Activated naive CD4-positive, alpha-beta T cell treated with anti-CD3 and anti-CD28 coated beads, Interleukin-2, amount 50 U/mL, for 72 hours (primary cell): ENCODE measurements around the gene CEP112. TPM values are rescaled to one million over a fixed set of nuclear protein-coding genes. Genes with fewer than 3 reads are reported as not detected.

Experiments used
- ATAC-seq, 2 donors: fragments of 150-1000 bp; cut with Tn5 transposase; 2 replicates each; pipeline ENCODE4 v1.10.0; 2021; ENCODE audit warnings: mild to moderate bottlenecking in 2 of 2, moderate library complexity in 2 of 2
- DNase-seq, 2 donors: peaks; one replicate each; pipeline ENCODE4 v3.0.0; 2021 to 2022; ENCODE audit warnings: low spot score in 2 of 2
- H3K27ac Mint-ChIP-seq, 2 donors: one replicate each; pipeline ENCODE4 v1.8.0; 2022; ENCODE audit warnings: mild to moderate bottlenecking in 2 of 2, mixed read lengths in 2 of 2
- H3K36me3 Mint-ChIP-seq, 2 donors: one replicate each; pipeline ENCODE4 v1.8.0; 2022; ENCODE audit warnings: mixed read lengths in 2 of 2
- H3K9me3 Mint-ChIP-seq, 2 donors: one replicate each; pipeline ENCODE4 v1.8.0; 2022; ENCODE audit warnings: mixed read lengths in 2 of 2
- total RNA-seq, 2 donors: library from RNA; stranded (reverse); gene quantifications; one replicate each; pipeline ENCODE4 v1.2.3, GENCODE V29; 2022

Gene CEP112
- total RNA-seq, 2 donors from 2014 or later, result 1.2 to 4.2 TPM

DNA sequence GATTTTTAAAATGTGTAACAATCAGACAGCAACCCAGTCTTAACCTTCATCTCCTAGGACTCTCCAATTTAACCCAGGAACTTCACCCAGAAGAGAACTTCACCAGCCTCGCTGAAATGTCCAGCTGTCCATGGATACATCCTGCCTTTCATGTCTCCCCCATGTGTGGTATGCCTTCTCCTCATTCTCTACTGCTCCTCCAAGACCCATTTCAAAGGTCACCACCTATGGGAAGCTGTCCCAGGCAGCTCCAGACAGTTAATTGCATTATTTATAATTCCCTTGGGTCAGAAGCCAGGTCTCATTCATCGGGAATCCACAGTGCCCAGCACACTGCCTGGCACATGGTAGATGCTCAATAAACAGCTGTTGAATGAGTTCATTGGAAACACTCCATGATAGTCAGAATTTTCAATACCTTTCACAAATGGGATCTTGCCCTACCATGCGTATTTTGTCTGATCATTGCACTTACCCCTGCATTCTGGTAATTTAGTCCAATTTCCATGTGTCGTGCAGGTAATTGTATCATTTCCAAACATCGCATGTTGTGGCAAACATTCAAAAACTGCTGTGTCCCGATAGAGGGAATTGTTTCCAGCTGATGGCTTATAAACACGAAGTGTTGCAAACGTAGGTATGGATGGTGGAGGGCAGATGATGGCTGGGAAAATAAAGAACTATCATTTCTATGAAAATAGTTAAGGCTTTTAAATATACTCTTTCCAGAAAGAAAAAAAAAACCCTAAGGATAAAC, 28.3 kb upstream of the CEP112 start:
- no peak for DNase-seq
- H3K27ac Mint-ChIP-seq, result no peak overlapping the region
- no peaks in the 10 kb centered on the region for H3K36me3 Mint-ChIP-seq
- no peak for ATAC-seq
- peaks cover 0 to 3% of the 10 kb centered on the region in 2 donors for H3K9me3 Mint-ChIP-seq

DNA sequence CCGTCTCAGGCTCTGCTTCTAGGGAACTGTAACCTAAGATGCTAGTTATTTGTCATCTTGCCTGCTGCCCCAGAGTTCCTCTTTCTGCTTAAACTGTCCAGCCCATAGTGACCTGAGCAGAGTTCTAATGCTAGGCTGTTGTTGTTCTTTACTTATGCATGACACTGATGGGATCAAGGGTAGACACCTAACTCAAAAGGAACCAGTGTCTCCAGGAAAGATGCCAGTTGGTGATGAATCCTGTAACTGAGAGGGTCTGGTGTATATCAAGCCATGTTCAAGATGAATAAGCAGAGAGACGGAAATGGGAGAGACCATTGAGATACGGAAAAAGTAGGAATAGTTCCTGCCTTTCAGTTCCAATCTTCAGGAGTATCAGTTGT, 23.6 kb upstream of the CEP112 start:
- no peak for DNase-seq
- peaks cover 0 to 3% of the 10 kb centered on the region in 2 donors for H3K9me3 Mint-ChIP-seq
- no peak for ATAC-seq
- H3K27ac Mint-ChIP-seq, result no peak overlapping the region
- no peaks in the 10 kb centered on the region for H3K36me3 Mint-ChIP-seq

DNA sequence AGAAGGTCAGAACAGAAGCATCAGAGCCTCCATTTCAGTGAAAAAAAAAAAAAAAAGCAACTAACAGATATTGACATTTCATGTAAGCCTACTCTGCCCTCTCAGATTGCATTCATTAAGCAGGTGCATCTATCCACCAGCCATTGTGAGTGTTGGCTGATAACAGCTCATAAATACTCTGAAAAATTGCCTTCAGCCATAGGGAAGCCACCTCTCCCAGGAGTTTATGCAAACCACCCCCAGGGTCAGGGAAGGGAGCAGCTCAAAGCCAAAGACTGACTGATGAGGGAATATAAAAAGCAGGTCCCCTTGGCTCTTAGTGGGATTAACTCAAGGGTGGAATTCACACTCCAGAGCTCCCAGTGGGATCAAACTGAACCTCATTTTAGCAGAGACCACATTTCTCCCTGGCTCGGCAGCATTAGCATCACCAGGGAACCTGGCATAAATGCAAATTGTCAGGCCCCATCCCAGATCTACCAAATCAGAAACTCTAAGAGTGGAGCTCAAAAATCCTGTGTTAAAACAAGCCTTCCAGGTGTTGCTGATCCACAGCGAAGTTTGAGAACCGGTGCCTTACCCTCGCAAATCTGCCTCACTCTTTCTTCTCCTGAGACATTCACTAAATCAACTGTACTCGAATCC, 23.1 kb upstream of the CEP112 start:
- no peak for ATAC-seq
- Mint-ChIP-seq H3K27ac (no peak overlapping the region), H3K9me3 (peaks cover 0 to 3% of the 10 kb centered on the region in 2 donors), H3K36me3 (no peaks in the 10 kb centered on the region)
- no peak for DNase-seq

DNA sequence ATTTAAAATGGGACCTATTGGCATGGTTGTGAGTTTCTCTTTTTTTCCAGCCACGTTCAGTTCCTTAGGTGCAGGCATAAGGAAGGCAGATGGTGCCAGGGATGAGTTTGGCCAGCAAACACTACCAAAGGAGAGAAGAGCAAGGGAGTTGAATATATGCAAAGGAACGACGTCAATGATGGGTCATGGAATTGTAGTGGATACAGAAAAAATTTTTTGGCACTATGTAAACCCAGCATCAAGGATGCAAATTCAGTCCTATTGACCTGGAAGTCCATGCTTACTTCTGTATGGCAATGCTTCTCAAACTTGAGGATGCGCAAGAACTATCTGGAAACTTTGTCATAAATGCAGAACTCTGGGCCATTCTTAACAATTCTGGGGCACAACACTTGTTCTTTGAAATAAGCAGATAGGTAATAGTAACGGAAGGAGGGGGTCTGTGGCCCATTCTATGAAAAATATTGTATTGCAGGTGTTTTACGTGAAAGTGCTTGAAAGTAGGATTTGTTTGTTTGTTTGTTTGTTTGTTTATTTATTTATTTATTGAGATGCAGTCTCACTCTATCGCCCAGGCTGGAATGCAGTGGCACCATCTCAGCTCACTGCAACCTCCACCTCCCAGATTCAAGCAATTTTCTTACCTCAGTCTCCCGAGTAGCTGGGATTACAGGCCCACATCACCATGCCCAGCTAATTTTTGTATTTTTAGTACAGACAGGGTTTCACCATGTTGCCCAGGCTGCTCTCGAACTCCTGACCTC, 19.3 kb upstream of the CEP112 start:
- peaks cover 0 to 4% of the 10 kb centered on the region in 2 donors for H3K36me3 Mint-ChIP-seq
- DNase-seq, result no peak
- no peak for ATAC-seq
- no peak overlapping the region for H3K27ac Mint-ChIP-seq
- H3K9me3 Mint-ChIP-seq, result peaks cover 3 to 12% of the 10 kb centered on the region in 2 donors

DNA sequence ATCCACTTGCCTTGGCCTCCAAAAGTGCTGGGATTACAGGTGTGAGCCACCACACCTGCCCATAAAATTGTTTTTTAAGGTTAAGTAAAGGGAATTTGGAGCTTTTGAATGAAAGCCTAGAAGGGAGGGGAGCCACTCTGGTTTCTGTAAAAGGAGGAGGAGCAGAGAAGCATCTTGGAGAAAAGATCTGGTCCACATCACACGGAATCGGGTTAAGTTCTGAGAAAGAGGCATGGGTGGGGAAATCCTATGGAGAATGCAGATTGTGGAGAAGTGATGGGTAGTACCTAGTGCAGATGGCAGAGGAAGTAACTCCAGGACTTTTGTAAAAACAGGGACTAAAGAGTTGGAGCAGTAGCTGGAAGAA, 18.3 kb upstream of the CEP112 start:
- ATAC-seq, result no peak
- Mint-ChIP-seq H3K27ac (no peak overlapping the region), H3K36me3 (peaks cover 0 to 4% of the 10 kb centered on the region in 2 donors), H3K9me3 (peaks cover 3 to 12% of the 10 kb centered on the region in 2 donors)
- no peak for DNase-seq

DNA sequence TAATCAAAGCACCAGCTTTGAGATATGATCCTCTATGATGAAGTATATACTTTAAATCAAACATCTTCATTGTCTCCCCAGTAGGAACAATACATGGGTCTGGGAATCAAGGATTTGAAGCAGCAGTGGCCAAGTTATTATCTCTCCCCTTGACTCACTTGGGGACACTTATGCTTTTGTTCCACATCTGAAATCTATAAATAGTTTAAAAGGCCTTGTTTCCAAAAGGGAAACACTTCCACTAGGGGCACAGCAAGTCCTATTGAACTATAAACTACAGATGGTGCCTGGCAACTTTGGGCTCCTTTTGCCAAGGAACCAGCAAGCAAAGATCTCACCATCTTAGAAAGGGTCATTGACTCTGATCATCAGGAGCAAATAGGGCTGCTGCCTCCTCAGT, 16.0 kb upstream of the CEP112 start:
- ATAC-seq (no peak), DNase-seq (no peak)
- peaks cover 0 to 4% of the 10 kb centered on the region in 2 donors for H3K36me3 Mint-ChIP-seq
- peaks cover 3 to 17% of the 10 kb centered on the region in 2 donors for H3K9me3 Mint-ChIP-seq
- no peak overlapping the region for H3K27ac Mint-ChIP-seq

DNA sequence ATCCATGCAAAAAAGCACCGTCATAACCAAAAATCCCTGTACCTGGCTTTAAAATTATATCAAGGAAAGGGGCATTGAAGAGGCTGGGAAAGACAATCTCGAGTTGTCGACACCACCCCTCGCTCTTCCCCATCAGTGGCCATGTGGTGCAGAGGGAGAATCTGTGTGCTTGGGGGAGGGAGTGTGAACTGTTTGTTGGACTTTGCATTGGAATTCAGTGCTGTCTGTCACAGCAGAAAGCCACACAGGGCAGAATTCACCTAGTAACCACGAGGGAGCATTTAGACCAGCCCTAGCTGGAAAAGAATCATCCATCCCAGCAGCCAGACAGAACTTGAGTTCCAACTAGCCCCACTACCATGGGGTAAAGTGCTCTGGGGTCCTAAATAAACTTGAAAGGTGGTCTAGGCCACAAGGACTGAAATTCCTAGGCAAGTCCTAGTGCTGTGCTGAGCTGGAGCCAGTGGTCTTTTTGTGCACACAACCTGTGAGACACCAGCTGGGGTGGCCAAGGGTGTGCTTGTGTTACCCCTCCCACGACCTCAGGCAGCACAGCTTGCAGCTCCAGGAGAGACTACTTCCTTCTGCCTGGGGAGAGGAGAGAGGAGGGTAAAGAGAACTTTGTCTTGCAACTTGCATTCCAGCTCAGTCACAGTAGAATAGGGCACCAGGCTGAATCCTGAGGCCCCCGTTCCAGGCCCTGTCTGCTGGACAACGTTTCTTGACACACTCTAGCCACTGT, 11.5 kb upstream of the CEP112 start:
- Mint-ChIP-seq H3K36me3 (peaks cover 0 to 4% of the 10 kb centered on the region in 2 donors), H3K9me3 (peaks cover 3 to 17% of the 10 kb centered on the region in 2 donors), H3K27ac (no peak overlapping the region)
- ATAC-seq (no peak), DNase-seq (no peak)

DNA sequence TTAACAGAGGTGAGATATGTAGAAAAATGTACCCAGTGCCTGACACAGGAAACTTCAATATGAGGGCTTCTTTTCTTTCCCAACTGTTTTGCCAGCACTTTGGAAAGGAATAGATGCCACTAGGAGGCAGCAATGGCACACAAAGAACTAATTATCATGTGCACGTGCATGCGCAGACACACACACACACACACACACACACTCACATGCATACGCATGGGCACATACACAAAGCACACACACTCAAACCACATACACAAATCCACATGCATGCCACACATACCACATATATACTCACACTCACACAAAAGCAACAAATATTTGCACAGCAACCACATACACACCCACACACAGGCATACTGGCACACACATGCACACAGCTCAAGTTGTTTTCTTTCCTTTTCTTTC, 8.8 kb upstream of the CEP112 start:
- DNase-seq, result peak in 1 of 2 donors; percentile 51
- peak; percentile 46 to 54 for ATAC-seq
- no peak overlapping the region for H3K27ac Mint-ChIP-seq
- no peaks in the 10 kb centered on the region for H3K36me3 Mint-ChIP-seq
- H3K9me3 Mint-ChIP-seq, result peaks cover 0 to 5% of the 10 kb centered on the region in 2 donors

DNA sequence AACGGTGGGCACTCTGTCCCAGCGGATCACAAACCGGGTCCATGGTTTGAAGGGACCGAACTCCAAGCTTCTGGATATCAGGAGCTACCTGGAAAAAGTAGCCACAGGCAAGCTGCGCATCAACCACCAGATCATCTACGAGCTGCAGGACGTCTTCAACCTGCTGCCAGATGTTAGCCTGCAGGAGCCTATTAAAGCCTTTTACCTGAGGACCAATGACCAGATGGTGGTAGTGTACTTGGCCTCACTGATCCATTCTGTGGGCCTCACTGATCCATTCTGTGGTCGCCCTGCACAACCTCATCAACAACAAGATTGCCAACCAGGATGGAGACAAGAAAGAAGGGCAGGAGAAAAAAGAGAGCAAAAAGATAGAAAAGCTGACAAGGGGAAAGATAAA, 6.3 kb upstream of the CEP112 start:
- Mint-ChIP-seq H3K27ac (no peak overlapping the region), H3K36me3 (no peaks in the 10 kb centered on the region), H3K9me3 (no peaks in the 10 kb centered on the region)
- no peak for DNase-seq
- ATAC-seq, result no peak

DNA sequence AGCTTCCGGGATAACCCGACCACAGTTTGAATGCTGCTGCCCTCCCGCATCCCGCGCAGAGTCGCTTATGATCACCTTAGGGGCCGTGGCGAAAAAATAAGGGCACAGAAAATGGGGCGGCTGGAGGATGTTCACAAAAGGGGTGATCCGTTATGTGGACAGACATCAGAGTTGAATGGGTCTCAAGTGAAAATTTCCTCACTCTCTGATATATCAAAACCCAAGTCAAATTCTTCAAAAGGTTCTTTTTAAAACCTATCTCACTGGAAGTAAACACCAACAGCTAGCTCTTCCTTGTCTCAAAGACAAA, 400 bp upstream of the CEP112 start:
- DNase-seq, result no peak
- H3K27ac Mint-ChIP-seq, result peak overlapping the region; percentile 49 to 83
- H3K36me3 Mint-ChIP-seq, result no peaks in the 10 kb centered on the region
- ATAC-seq, result no peak
- H3K9me3 Mint-ChIP-seq, result no peaks in the 10 kb centered on the region

DNA sequence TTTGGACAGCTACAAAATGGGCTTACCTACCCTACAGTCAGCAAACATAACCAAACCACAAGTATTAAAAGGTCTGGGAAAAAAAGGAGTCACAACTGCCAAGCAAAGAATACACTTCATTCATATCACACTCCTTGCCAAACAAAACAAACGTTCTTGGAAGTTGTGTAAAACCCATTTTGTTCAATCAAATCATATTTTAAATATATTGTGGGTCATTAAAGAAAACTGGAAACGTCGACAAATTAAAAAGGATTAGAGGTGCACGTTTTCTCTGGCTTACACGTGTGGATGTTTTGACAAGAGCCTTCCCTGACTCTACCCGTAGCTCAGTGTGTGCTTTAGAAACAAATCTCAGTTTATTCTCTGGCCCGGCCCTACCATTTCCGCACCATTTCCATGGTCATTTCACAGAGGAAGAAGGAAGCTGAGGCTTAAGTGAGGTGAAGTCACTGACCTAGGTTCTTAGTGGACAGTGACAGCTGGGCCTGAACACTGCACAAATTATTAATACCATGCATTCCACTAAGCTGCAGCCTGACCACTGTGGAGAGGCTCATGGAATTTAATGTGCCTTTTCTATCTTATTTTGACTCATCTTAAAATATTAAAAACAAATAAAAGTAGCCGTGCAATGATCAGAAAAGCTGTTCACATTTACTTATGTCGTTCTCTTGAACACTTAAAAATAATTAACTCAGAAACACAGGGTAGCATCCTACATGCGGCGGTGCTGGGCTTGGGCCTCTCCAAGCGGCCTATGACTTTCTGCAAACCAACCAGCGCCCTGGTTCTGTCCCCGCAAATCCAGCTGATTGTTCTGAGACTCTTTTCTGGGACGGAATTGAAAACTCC, 968 bp downstream of the CEP112 start:
- Mint-ChIP-seq H3K36me3 (no peaks in the 10 kb centered on the region), H3K27ac (peak overlapping the region; percentile 41 to 78), H3K9me3 (no peaks in the 10 kb centered on the region)
- no peak for ATAC-seq
- no peak for DNase-seq

DNA sequence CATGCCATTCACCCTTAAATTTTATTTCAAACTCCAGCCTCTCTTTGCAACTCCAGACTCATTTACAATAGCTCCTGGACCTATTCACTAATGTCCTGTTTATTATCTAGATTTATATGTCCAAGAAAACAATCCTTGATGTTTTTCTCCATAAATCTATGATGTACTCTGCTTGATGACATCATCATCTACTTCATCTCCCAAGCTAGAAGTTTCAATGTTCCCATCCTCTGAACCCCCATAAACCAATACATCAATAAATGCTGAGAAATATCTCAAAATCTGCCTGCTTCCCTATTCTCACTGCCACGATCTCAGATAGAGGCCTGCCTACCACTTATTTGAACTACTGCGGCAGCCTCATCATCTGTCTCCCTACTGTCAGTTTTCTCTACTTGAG, 4.2 kb downstream of the CEP112 start:
- no peak for ATAC-seq
- DNase-seq, result no peak
- Mint-ChIP-seq H3K9me3 (no peaks in the 10 kb centered on the region), H3K27ac (no peak overlapping the region), H3K36me3 (no peaks in the 10 kb centered on the region)

DNA sequence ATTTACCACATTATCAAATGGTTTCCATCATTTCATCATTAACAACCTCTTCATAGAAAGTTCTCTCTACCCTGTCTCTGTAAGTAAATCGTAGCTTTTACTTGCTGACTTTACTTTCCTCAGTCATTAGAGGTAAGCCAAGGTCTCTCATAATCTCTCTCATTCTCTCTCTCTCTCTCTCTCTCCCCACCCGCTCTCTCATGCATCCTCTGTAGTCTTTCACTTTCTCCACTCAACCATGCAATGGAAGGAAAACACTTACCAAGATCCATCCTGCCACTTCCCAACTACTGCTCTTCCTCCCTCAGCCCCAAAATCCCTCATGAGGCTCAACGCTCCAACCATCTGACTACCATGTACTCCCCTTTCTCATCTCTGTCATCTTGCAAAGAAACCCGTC, 6.1 kb downstream of the CEP112 start:
- H3K36me3 Mint-ChIP-seq, result no peaks in the 10 kb centered on the region
- no peak for ATAC-seq
- H3K27ac Mint-ChIP-seq, result no peak overlapping the region
- H3K9me3 Mint-ChIP-seq, result no peaks in the 10 kb centered on the region
- DNase-seq, result no peak

DNA sequence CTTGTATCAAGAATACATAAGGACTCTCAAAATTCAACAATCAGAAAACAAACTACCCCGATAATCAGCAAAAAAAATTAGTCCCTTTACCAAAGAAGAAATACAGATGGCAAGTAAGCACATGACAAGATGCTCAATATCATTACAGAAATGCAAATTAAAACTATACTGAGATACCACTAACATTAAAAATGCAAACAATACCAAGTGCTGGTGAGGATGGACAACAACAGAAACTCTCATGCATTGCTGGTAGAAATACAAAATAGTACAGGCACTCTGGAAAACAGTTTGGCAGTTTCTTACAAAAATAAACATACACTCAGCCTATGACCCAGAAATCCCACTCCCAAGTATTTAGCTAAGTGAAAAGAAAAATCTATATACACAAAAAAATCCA, 7.5 kb downstream of the CEP112 start:
- Mint-ChIP-seq H3K27ac (no peak overlapping the region), H3K36me3 (no peaks in the 10 kb centered on the region), H3K9me3 (no peaks in the 10 kb centered on the region)
- no peak for DNase-seq
- no peak for ATAC-seq

DNA sequence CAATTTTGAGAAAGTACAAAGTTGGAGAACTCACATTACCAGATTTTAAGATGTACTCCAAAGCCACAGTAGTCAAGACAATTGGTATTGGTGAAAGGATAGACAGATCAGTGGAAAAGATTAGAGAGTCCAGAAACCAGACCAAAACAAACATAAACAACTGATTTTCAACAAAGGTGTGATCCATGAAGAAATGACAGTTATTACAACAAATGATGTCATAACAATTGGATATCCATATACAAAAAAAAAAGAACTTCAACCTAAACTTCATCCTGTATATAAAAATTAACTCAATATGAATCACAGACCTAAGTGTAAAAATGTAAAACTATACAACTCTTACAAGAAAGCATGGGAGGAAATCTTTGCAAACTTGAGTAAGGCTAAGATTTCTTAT, 8.4 kb downstream of the CEP112 start:
- Mint-ChIP-seq H3K27ac (no peak overlapping the region), H3K36me3 (no peaks in the 10 kb centered on the region), H3K9me3 (no peaks in the 10 kb centered on the region)
- DNase-seq (no peak), ATAC-seq (no peak)

DNA sequence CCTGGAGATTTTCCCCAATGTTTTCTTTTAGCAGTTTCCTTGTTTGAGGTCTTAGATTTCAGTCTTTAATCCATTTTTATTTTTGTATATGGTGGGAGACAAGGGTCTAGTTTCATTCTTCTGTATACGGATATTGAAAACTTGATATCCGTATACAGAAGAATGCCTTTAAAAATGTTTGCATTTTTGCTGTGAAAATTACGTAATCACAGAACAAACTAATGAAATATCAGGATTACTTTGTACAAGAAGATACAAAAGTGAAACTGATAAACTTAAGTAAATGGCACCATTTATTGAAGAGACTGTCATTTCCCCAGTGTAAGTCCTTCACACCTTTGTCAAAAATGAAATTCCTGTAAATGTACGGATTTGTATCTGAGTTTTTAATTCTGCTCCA, 13.3 kb downstream of the CEP112 start:
- DNase-seq, result no peak
- Mint-ChIP-seq H3K9me3 (no peaks in the 10 kb centered on the region), H3K36me3 (no peaks in the 10 kb centered on the region), H3K27ac (no peak overlapping the region)
- no peak for ATAC-seq
